Measurements from ENCODE around the gene NSRP1. TPM values are rescaled to one million over a fixed set of nuclear protein-coding genes. Genes with fewer than 3 reads are reported as not detected.

Gene NSRP1
- total RNA-seq, 1 donor = 12.7 TPM

GRCh38 chr17:30164531-30164930, 47.9 kb downstream of the NSRP1 start:
- Histone ChIP-seq H3K27me3 (ENCODE audit: insufficient read depth, low read length) (no peaks in the 10 kb centered on the region), H3K4me1 (ENCODE audit: insufficient read depth, low read length) (peaks cover 3% of the 10 kb centered on the region), H3K27ac (ENCODE audit: low read depth, low read length) (no peak overlapping the region), H2AFZ (ENCODE audit: low read length) (no peak overlapping the region), H3K4me2 (ENCODE audit: insufficient read depth, low read length) (no peak overlapping the region), H3K4me3 (ENCODE audit: insufficient read depth, low read length) (no peak overlapping the region), H3K79me2 (ENCODE audit: insufficient read depth, low read length) (peaks cover 87% of the 10 kb centered on the region), H3K36me3 (ENCODE audit: insufficient read depth, low read length) (peaks cover 7% of the 10 kb centered on the region), H3K9me3 (ENCODE audit: low read depth, low read length) (no peaks in the 10 kb centered on the region), H4K20me1 (ENCODE audit: insufficient read depth, low read length) (peaks cover 10% of the 10 kb centered on the region)
- TF ChIP-seq CTCF (IDR thresholded peaks at IDR 0.05; ENCODE audit: extremely low read depth, low read depth, low read length) = no peak
- DNase-seq (ENCODE audit: insufficient read length, low spot score, missing footprints) = no peak

- peaks cover 10% of the 10 kb centered on the region for H4K20me1 ChIP-seq (ENCODE audit: insufficient read depth, low read length)
- no peak overlapping the region for H3K4me3 ChIP-seq (ENCODE audit: insufficient read depth, low read length)
- H3K4me2 ChIP-seq (ENCODE audit: insufficient read depth, low read length) = no peak overlapping the region
- H2AFZ ChIP-seq (ENCODE audit: low read length) = no peak overlapping the region
- no peaks in the 10 kb centered on the region for H3K27me3 ChIP-seq (ENCODE audit: insufficient read depth, low read length)
- no peak overlapping the region for H3K27ac ChIP-seq (ENCODE audit: low read depth, low read length)
- H3K4me1 ChIP-seq (ENCODE audit: insufficient read depth, low read length) = peaks cover 3% of the 10 kb centered on the region
- H3K9me3 ChIP-seq (ENCODE audit: low read depth, low read length) = no peaks in the 10 kb centered on the region
- TF ChIP-seq CTCF (IDR thresholded peaks at IDR 0.05; ENCODE audit: extremely low read depth, low read depth, low read length) = no peak
- H3K36me3 ChIP-seq (ENCODE audit: insufficient read depth, low read length) = peaks cover 3% of the 10 kb centered on the region
- peaks cover 81% of the 10 kb centered on the region for H3K79me2 ChIP-seq (ENCODE audit: insufficient read depth, low read length)
- DNase-seq (ENCODE audit: insufficient read length, low spot score, missing footprints) = no peak
These were observed 48.5 kb downstream of the NSRP1 start for GRCh38 chr17:30165147-30165546.

GRCh38 chr17:30165960-30166359, 49.3 kb downstream of the NSRP1 start:
- Histone ChIP-seq H3K36me3 (ENCODE audit: insufficient read depth, low read length) (no peaks in the 10 kb centered on the region), H3K4me1 (ENCODE audit: insufficient read depth, low read length) (peaks cover 2% of the 10 kb centered on the region), H3K4me2 (ENCODE audit: insufficient read depth, low read length) (no peak overlapping the region), H3K27ac (ENCODE audit: low read depth, low read length) (no peak overlapping the region), H3K9me3 (ENCODE audit: low read depth, low read length) (no peaks in the 10 kb centered on the region), H3K79me2 (ENCODE audit: insufficient read depth, low read length) (peaks cover 80% of the 10 kb centered on the region), H3K27me3 (ENCODE audit: insufficient read depth, low read length) (no peaks in the 10 kb centered on the region), H3K4me3 (ENCODE audit: insufficient read depth, low read length) (no peak overlapping the region), H4K20me1 (ENCODE audit: insufficient read depth, low read length) (peaks cover 10% of the 10 kb centered on the region), H2AFZ (ENCODE audit: low read length) (no peak overlapping the region)
- DNase-seq (ENCODE audit: insufficient read length, low spot score, missing footprints) = no peak
- TF ChIP-seq CTCF (IDR thresholded peaks at IDR 0.05; ENCODE audit: extremely low read depth, low read depth, low read length) = no peak

- Histone ChIP-seq H3K4me2 (ENCODE audit: insufficient read depth, low read length) (no peak overlapping the region), H3K27ac (ENCODE audit: low read depth, low read length) (no peak overlapping the region), H2AFZ (ENCODE audit: low read length) (no peak overlapping the region), H4K20me1 (ENCODE audit: insufficient read depth, low read length) (no peaks in the 10 kb centered on the region), H3K27me3 (ENCODE audit: insufficient read depth, low read length) (no peaks in the 10 kb centered on the region), H3K9me3 (ENCODE audit: low read depth, low read length) (no peaks in the 10 kb centered on the region), H3K79me2 (ENCODE audit: insufficient read depth, low read length) (peaks cover 59% of the 10 kb centered on the region), H3K4me1 (ENCODE audit: insufficient read depth, low read length) (no peaks in the 10 kb centered on the region), H3K36me3 (ENCODE audit: insufficient read depth, low read length) (peaks cover 27% of the 10 kb centered on the region), H3K4me3 (ENCODE audit: insufficient read depth, low read length) (no peak overlapping the region)
- no peak for TF ChIP-seq CTCF (IDR thresholded peaks at IDR 0.05; ENCODE audit: extremely low read depth, low read depth, low read length)
- no peak for DNase-seq (ENCODE audit: insufficient read length, low spot score, missing footprints)
These were observed 53.9 kb downstream of the NSRP1 start for GRCh38 chr17:30170415-30170987.
